HG03103 (cell line): ENCODE results near the gene LMX1B.
"Not testable (repeated sequence)": the region's sequence is repeated elsewhere in the genome, so short reads cannot be mapped to it uniquely, and the experiment has no call there.

Source experiments
- ATAC-seq: cut with Tn5 transposase; IDR thresholded peaks from one replicate; pipeline ENCODE4 v1.9.1; 2021; ENCODE audit warnings: low read depth; ENCODE audit not compliant: unreplicated experiment

LMX1B gene

GRCh38 chr9:126704892-126705766 lies 91.4 kb downstream of the LMX1B start:
- ATAC-seq: no peak

- no peak for ATAC-seq
Measured at GRCh38 chr9:126705767-126706697, 92.3 kb downstream of the LMX1B start.

GRCh38 chr9:126706698-126707053 lies 92.9 kb downstream of the LMX1B start:
- no peak for ATAC-seq

GRCh38 chr9:126707083-126707482 lies 93.4 kb downstream of the LMX1B start:
- no peak for ATAC-seq

GRCh38 chr9:126707712-126708111 lies 94.0 kb downstream of the LMX1B start:
- not testable (repeated sequence) for ATAC-seq

- ATAC-seq: no peak
Measured at GRCh38 chr9:126708178-126708577, 94.5 kb downstream of the LMX1B start.

GRCh38 chr9:126709241-126709640 lies 95.5 kb downstream of the LMX1B start:
- no peak for ATAC-seq

GRCh38 chr9:126715382-126715781 lies 101.7 kb downstream of the LMX1B start:
- ATAC-seq: no peak

- not testable (repeated sequence) for ATAC-seq
Measured at GRCh38 chr9:126717441-126717840, 103.7 kb downstream of the LMX1B start.

GRCh38 chr9:126719618-126720031 lies 105.9 kb downstream of the LMX1B start:
- ATAC-seq: no peak

- no peak for ATAC-seq
Measured at GRCh38 chr9:126720036-126720435, 106.3 kb downstream of the LMX1B start.

GRCh38 chr9:126720661-126721563 lies 107.2 kb downstream of the LMX1B start:
- no peak for ATAC-seq

- no peak for ATAC-seq
Measured at GRCh38 chr9:126721564-126721981, 107.8 kb downstream of the LMX1B start.

GRCh38 chr9:126722252-126722921 lies 108.7 kb downstream of the LMX1B start:
- ATAC-seq: peak; percentile 60

- ATAC-seq: no peak
Measured at GRCh38 chr9:126722922-126723806, 109.4 kb downstream of the LMX1B start.

GRCh38 chr9:126723807-126724172 lies 110.1 kb downstream of the LMX1B start:
- no peak for ATAC-seq

GRCh38 chr9:126724226-126724625 lies 110.5 kb downstream of the LMX1B start:
- no peak for ATAC-seq

- not testable (repeated sequence) for ATAC-seq
Measured at GRCh38 chr9:126725485-126725884, 111.8 kb downstream of the LMX1B start.

- ATAC-seq: not testable (repeated sequence)
Measured at GRCh38 chr9:126728210-126728609, 114.5 kb downstream of the LMX1B start.
